SKM-1 (cell line): Measurements from ENCODE around the gene OSBPL8.
"Not testable (repeated sequence)": the region's sequence is repeated elsewhere in the genome, so short reads cannot be mapped to it uniquely, and the experiment has no call there.

Source experiments
- DNase-seq: peaks from one replicate; lab custom pipeline; 2025; ENCODE audit not compliant: unreplicated experiment; lab: John Stamatoyannopoulos, UW

OSBPL8 gene

DNA sequence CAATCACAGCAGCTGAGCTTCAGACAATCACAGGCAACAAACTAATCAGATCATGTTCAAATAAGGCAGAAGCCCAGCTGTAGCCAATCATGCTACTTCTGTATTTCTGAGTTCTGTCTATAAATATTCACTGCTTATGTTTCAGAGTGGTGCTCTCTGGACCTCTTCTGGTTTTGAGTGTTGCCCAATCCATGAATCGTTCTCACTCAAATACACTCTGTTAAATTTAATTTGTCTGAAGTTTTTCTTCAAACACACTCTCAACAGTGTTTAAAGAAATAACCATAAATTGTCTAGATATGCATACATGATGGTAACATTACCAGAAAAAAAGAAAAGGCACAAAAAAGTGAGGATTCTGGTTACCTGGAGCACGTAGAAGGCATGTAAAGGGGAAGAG is 133.4 kb downstream of the OSBPL8 start:
- DNase-seq: no peak

DNA sequence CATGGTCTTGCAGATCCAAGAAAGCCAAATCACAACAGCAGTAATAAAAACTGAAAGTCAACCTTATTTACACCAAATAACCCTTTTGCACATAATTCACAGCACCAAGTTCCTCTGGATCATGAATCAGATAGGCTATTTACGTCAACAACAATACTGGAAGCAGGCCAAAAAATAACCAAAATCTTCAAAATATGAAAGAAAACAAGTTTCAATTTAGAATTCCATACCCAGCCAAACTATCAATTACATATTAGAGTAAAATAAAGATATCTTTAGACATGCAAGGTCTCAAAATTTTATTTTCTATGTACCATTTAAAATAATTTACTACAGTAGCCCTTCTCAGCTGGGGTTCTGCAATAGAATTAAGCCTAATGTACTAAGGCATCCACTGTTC is 134.6 kb downstream of the OSBPL8 start:
- DNase-seq: no peak

DNA sequence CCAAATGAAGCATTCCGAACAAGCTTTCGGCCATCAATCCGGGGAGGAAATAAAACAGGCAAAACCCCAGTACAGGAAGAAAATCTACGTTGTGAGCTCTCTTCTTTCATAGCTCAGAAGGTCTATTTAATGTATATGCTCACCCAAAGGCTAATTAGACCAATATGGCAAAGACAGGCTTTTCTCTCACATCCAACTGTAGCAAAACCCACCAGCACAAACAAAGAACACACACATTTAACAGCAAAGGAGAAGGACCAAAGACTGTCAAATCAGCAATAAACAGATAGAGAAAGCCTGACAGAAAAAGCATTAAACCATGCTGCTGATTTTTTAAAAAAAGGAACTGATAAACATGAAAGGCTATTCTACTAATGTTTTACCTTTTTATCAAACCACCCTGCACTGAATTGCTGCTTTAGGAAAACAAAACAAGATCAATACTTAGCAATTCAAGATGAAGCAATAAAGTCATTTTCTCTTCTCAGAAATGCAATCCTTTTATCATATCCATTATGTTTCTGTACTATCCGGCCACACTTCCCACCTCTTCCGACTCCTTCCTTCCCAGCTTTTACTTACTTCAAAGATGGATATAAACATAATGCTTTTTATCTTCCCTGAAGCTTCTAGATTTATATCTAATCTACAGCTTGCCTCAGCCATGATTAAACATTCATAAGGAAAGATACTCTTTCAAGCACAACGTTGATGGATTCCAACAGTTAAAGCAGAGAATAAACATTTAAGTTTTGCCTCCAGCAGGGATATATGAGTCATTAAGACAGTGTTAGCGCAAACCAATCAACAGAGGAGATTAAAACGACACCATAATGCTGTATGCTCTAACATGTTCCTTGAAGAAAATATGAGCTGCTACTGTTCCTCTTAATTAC is 136.8 kb downstream of the OSBPL8 start:
- no peak for DNase-seq

DNA sequence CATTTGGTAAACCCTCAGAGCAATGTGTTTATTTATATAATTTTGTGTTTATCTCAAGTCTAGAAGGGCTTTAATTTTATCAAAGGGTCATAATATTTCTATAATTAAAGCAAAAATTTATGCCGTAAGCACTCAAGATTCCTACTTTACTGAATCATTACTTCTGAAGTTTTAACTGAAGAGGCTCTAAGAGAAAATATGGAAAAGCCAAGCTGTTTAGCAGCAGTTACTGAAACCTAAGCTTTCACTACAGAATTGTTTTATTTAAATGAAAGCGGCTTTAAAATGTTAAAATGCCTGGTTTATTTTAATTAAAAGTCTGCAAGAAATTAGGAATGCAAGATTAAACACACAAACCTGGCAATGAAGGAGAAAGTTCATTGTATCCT is 137.4 kb downstream of the OSBPL8 start:
- DNase-seq: no peak

DNA sequence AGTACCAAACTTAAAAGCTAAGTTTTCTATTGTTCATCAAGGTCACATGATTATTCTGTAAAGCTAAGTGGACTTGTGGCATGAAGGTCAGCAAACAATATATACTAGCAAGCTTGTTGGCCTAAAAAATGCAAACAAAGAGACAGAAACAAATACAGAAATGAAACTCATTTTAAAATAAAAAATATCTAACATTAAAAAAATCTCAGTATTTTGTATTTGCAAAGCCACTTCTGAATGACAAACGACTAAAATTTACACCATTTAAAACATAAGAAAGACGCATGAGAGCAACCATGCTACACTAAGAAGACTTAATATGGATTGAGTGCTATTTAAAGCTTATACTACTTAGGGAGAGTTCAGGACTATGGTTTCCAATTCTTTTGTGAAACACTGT is 138.5 kb downstream of the OSBPL8 start:
- DNase-seq: no peak

DNA sequence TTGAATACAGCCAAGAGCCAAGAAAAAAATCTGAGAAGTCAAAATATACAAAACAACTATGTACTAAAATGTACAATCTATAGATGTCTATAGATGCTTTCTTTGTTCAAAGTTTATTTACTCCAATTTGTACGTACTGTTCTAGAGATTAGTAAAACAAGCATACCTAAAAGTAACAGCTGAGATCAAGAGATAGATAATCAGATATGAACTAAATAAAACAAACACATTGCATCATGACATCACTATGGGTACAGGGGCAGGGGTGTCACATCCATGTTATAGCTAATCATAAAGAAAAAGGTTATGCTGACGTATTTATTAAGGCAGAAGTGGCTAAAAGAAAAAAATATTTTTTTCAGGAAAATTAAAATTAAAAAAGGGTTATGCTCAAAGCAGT is 139.3 kb downstream of the OSBPL8 start:
- DNase-seq: no peak

DNA sequence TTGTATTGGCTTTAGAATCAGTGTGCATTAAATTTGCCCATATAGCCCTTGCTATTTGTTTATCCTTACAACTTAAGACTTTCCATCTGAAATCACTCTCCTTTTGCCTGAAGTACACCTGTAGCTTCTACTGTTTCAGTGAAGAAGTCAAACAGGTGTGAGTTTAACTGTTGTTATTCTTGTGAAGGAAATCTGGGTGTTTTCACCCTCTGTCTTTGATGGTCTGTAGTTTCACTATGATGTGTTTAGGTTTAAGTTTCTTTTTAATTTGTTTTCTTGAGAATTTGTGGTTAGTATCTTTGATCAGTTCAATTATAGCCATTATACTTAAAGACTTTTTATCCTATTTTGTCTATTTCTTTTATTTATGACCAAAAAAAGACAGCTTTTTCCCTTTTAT is 142.5 kb downstream of the OSBPL8 start:
- DNase-seq: no peak

DNA sequence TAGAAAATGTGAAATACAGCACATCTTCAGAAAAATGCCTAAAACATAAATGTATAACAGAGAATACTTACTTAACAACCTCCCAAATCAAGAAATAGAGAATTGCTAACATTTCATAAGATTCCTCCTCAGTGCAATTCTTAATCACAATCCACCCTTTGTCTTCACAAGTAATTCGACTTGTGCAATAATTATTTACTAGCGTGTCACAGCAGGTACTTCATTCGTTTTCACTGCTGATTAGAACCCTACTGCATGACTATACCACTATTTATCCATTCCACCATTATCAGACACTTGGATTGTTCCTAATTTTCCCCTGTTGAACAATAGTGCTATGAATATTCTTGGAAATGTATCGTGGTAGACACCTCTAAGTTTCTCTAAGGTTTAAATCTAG is 146.4 kb downstream of the OSBPL8 start:
- no peak for DNase-seq

DNA sequence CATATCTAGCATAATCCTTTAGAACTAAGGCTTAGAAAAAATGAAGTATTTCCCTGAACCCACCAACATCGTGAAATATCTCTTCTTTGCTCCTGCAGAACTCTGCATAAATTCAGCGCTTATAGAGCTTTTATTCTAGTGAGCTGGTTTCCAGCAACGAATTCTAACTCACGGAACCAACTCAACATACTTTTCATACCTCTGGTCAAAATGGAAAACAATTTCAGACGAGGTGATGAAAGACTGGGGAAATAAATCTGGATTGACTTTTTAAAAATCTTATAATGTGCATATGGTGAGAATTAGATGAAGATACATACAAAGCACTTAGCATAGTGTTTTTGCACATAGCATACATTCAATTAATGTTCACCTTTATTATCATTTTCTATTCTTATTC is 148.8 kb downstream of the OSBPL8 start:
- no peak for DNase-seq

DNA sequence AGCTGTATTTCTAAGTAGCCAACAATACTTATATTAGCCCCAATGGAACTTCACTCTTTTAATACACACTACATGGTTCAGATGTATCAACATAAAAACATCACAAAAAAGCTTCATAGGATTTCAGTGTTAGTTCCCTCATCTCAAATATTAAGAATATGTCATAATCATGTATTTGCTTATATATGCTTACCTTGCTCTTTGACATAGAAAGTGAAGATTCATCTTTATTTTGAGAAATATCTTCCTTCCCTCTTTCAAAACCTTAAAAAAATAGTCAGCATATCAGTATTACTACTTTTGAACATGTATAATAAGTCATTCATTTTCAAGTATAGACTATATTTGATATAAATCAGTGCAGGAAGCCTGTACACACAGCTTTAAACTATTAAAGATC is 149.2 kb downstream of the OSBPL8 start:
- DNase-seq: no peak

DNA sequence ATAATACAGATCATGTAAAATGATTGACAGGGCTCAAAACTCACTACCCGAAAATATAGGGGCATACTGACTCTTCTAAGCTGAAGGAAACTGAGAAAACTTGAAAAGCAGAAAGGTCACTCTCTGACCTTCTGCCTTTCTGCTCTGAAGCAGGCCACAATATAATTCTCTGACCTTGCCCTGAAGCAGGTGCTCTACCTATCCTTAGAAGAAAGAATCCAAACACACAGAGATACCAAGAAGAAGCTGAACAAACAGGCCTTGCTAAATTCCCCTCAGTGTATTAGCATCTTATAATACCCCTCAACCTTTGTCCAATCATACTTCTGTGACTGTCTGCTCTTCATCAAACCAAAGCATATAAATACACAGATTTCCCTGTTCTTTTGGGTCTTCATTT is 150.5 kb downstream of the OSBPL8 start:
- no peak for DNase-seq

DNA sequence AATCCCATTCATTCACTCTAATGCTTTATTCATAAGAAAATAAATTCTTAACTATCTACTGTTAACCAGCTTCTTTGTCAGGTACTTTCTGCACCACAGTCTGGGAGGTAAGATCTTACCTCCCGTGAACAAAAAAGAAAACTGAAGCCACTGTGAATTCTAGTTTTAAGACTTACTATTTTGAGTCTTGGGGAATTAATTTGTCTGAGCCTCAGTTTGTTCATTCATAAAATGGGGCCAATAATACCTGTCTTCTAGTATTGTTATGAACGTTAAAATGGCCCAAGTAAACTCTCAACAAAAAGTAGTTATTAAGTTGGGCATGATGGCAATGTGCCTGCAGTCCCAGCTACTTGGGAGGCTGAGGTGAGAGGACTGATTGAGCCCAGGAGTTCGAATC is 151.9 kb downstream of the OSBPL8 start:
- DNase-seq: no peak

DNA sequence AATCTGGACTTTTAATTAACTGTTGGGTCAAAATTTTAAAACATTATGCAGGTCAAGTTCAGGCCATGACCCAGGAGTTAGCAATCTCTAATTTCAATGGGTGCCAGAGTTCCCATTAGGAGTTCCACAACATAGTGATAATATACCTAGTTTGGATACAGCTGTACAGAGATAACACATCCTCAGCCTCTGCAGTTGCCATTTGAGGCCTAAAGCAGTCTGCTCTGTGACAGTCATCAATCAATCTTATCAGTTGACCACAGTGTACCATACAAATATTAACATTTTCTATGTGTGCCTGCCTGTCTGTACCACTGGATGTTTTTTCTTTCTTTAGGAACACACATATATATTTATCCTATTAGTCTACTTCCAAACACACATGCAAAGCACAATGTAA is 157.3 kb downstream of the OSBPL8 start:
- no peak for DNase-seq

DNA sequence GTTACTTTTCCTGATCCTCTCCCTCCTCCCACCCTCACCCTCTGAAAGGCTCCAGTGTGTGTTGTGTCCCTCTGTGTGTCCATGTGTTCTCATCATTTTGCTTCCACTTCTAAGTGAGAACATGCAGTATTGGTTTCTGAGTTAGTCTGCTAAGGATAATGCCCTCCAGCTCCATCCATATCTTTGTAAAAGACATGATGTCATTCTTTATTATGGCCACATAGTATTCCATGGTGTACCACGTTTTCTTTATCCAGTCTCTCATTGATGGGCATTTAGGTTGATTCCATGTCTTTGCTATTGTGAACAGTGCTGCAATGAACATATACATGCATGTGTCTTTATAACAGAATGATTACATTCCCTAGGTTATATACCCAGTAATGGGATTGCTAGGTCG is 159.4 kb downstream of the OSBPL8 start:
- no peak for DNase-seq

DNA sequence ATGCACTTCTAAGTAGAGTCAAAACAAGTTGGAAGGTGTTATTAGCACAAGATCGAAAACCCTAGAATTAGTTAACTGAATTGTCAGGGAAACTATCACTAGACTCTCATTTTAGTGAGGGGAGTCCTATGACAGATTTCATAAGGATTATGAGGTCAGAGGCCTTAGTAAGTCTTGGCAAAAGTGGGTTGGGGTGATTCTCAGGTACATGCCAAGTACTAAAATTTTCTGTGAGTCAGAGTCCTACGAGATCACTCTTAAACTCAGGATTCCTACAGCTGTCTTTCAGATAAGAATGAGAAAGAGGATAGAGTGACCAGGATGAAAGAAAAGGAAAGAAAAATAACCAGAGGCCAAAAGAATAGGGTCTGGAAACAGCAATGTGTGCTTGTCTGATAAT is 160.5 kb downstream of the OSBPL8 start:
- DNase-seq: no peak

DNA sequence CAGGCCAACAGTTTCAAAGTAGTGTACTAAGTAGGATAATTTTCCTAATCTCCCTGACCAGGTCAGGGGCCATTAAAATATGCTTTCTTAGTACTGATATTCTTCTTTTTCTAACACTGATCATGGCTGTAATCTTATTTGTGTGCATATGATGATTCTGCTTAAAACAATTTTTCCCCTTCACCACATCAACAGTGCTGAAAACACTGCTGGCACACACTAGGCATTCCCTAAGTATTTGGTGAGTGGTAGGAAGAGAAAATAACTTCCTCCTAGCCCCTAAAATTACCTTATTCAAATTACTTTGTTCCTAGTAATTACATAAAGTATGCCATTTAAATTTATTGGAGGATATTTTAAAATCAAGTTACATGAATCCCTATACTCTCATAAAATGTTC is 161.5 kb downstream of the OSBPL8 start:
- DNase-seq: no peak

DNA sequence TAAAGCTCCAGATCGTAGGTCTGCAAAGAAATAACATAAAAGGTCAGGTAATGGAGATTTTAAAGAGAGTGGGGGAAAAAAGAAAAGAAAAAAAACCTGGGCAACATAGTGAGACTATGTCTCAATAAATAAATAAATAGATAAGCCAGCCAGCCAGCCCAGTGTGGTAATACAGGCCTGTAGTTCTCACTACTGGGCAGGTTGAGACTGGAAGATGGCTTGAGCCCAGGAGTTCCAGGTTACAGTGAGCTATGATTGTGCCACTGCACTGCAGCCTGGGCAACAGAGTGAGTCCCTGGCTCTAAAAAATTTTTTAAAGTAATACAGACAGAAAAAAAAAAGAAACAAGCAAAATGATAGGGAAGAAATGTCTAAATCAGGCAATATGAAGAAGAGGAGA is 168.1 kb downstream of the OSBPL8 start:
- no peak for DNase-seq

DNA sequence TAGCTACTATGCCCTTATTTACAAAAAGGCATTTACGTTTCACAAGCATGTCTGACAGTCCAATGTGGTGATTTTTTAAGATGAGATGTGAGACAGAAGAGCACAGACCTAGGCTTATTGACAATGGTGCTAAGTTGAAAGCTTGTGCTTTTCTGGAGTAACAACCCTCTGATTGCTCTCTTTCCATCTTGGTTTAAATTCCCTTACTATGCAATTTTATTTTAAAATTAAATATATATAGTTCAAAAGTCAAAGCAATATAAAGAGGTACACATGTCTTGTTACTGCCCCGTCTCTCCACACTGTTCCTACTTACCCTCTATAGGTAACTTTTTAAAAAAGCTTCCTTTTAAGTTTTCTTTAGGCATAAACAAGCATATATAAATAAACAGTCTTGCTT is 172.0 kb downstream of the OSBPL8 start:
- DNase-seq: no peak

DNA sequence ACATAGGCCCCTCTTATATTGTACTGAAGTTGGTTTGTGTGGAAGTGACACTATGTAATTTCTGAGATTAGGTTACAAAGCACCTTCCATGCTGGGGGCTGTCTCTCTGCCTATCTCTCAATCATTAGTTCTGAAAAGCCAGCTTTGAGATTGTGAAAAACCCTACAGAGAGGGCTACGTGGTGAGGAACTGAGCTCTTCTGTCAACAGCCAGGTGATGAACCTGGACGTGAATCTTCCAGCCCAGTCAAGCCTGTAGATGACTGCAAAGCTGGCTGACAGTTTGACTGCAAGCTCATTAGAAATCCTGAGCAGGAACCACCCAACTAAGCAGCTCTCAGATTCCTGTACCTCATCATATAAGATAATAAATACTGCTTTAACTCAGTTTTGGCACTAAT is 175.0 kb downstream of the OSBPL8 start:
- no peak for DNase-seq

DNA sequence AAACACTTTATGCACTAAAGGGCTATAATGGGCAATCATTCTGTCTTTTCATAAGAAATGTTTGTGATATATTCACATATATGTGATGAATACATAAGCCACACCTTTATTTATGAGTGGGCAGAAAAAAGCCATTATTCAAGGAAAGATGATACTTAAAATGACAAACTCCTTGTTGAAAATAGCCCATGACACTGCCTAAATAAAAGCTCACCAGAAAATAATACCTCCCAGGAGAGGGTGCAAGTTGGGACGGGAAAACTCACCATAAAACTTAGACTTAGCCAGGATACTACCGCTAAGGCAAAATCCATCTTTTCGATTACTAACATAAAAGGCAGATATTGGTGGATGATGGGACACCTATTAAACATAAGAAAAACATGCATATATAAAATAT is 175.6 kb downstream of the OSBPL8 start:
- no peak for DNase-seq

DNA sequence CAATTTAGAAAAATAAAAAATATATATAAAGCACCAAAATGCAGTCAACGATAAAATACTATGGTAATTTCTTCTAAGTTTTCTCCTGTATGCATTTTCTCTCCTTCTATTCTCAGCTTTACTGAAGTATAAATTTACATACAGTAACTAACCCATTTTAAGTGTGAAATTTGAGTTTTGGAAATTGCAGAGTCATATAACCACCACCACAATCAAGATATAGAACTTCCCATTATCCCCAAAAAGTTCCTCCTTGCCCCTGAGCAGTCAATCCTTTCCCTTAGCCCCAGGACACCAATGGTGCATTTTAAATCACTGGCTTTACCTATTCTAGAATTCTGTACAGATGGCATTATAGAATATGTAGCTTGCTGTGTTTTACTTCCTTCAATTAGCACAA is 180.3 kb downstream of the OSBPL8 start:
- no peak for DNase-seq

DNA sequence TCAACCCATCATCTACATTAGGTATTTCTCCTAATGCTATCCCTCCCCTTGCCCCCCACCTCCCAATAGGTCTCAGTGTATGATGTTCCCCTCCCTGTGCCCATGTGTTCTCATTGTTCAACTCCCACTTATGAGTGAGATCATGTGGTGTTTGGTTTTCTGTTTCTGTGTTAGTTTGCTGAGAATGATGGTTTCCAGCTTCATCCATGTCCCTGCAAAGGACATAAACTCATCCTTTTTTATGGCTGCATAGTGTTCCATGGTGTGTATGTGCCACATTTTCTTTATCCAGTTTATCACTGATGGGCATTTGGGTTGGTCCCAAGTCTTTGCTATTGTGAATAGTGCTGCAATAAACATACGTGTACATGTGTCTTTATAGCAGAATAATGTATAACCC is 182.7 kb downstream of the OSBPL8 start:
- not testable (repeated sequence) for DNase-seq

DNA sequence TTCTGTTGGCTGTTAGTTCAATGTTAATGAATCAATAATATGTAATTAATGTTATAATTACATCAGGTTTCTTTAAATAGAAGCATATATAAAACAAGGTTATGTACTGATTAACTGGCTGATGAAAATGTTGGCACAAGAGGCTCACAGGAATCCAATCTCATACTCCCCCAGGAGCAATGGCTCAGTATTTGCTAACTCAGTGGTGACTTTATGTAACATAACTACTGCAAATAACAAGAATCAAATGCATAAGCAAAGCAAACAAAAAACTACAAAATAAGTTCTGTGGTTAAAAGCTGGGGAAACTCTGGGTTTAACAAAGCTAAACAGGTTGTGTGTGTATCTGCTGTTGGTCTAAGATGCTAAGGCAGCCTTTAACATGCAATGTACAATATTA is 183.6 kb downstream of the OSBPL8 start:
- no peak for DNase-seq
